H1 (cell line): Measurements from ENCODE around the gene PDCD10. TPM values are rescaled to one million over a fixed set of nuclear protein-coding genes. Genes with fewer than 3 reads are reported as not detected.

ENCODE experiments used
- CTCF ChIA-PET: fragments of 300-600 bp; sonication (Branson Sonifier 250); formaldehyde crosslinking; loops from one replicate; lab custom pipeline; 2021; ENCODE audit not compliant: partially characterized antibody; lab: Charles Lee
- POLR2A ChIA-PET: fragments of 300-600 bp; sonication (Branson Sonifier 250); formaldehyde crosslinking; loops from one replicate; lab custom pipeline; 2021; ENCODE audit warnings: inconsistent platforms; ENCODE audit not compliant: partially characterized antibody; lab: Charles Lee
- DNase-seq, 2 experiments: peaks; one replicate each; pipeline versions ENCODE4 v3.0.0 to v3.0.0-alpha.2; 2010 to 2022; ENCODE audit warnings: low spot score in 2 of 2, low read depth in 1 of 2, mixed read lengths in 1 of 2
- FAIRE-seq: peaks from 2 replicates; lab custom pipeline; 2011; peaks lifted over from hg19 to GRCh38; lab: Jason Lieb, UNC
- H2AFZ ChIP-seq: 2 replicates; pipeline ENCODE4 v1.8.1; 2012; ENCODE audit warnings: low read length, inconsistent platforms
- H2AK5ac ChIP-seq: 2 replicates; pipeline ENCODE4 v1.6.1; 2013; ENCODE audit warnings: low read depth, low read length
- H2BK120ac ChIP-seq: replicated peaks from 2 replicates; pipeline ENCODE3; 2013; ENCODE audit warnings: low read depth, low read length, inconsistent platforms
- H2BK12ac ChIP-seq: 2 replicates; pipeline ENCODE4 v1.6.1; 2013; ENCODE audit warnings: low read depth, low read length
- H2BK15ac ChIP-seq: 2 replicates; pipeline ENCODE4 v1.6.1; 2013; ENCODE audit warnings: low read length
- H2BK20ac ChIP-seq: 2 replicates; pipeline ENCODE4 v1.6.1; 2013; ENCODE audit warnings: low read length
- H2BK5ac ChIP-seq: 2 replicates; pipeline ENCODE4 v1.6.1; 2013; ENCODE audit warnings: low read depth, low read length
- H3K14ac ChIP-seq: 2 replicates; pipeline ENCODE4 v1.6.1; 2013; ENCODE audit warnings: inconsistent platforms; ENCODE audit not compliant: insufficient read length
- H3K18ac ChIP-seq: 2 replicates; pipeline ENCODE4 v1.6.1; 2013; ENCODE audit warnings: low read length; ENCODE audit errors: extremely low read depth
- H3K23ac ChIP-seq: 2 replicates; pipeline ENCODE4 v1.6.1; 2013; ENCODE audit warnings: inconsistent platforms; ENCODE audit not compliant: insufficient read length
- H3K23me2 ChIP-seq: 2 replicates; pipeline ENCODE4 v1.6.1; 2013; ENCODE audit warnings: low read depth, low read length
- H3K27ac ChIP-seq: 2 replicates; pipeline ENCODE4 v1.6.1; 2011; ENCODE audit warnings: low read depth, low read length, inconsistent platforms
- H3K27me3 ChIP-seq, 4 experiments: replicated peaks in 1 of 4; 1 replicate in 1 of 4; 2 replicates in 3 of 4; pipeline versions ENCODE4 v1.6.1 to v1.8.1; 2011 to 2013; ENCODE audit warnings: low read length in 3 of 4, mild to moderate bottlenecking in 3 of 4, inconsistent platforms in 2 of 4, mixed read lengths in 2 of 4, moderate library complexity in 1 of 4; ENCODE audit not compliant: control insufficient read depth in 3 of 4, insufficient read depth in 3 of 4; ENCODE audit errors: extremely low read depth in 1 of 4
- H3K36me3 ChIP-seq, 4 experiments: 2 replicates each; pipeline versions ENCODE4 v1.6.1 to v1.8.1; 2011 to 2013; ENCODE audit warnings: mild to moderate bottlenecking in 4 of 4, low read length in 3 of 4, moderate library complexity in 2 of 4, control low read depth in 1 of 4, inconsistent platforms in 1 of 4; ENCODE audit not compliant: insufficient read depth in 4 of 4, control insufficient read depth in 2 of 4
- H3K4ac ChIP-seq: replicated peaks from 2 replicates; pipeline ENCODE3; 2013; ENCODE audit warnings: low read length, low read depth, mixed read lengths, inconsistent platforms; ENCODE audit not compliant: insufficient read length
- H3K4me1 ChIP-seq, 4 experiments: replicated peaks in 1 of 4; 1 replicate in 1 of 4; 2 replicates in 3 of 4; pipeline versions ENCODE4 v1.6.1 to v1.8.1; 2011 to 2013; ENCODE audit warnings: low read length in 3 of 4, inconsistent platforms in 2 of 4, mixed read lengths in 1 of 4; ENCODE audit not compliant: insufficient read depth in 4 of 4, control insufficient read depth in 3 of 4
- H3K4me2 ChIP-seq, 2 experiments: 2 replicates each; pipeline versions ENCODE4 v1.6.1 to v1.8.1; 2011 to 2013; ENCODE audit warnings: low read depth in 2 of 2, low read length in 2 of 2, control low read depth in 1 of 2, inconsistent platforms in 1 of 2, mild to moderate bottlenecking in 1 of 2; ENCODE audit not compliant: insufficient read depth in 1 of 2
- H3K4me3 ChIP-seq, 4 experiments: fragments of 200-600, 300-600 bp in 1 of 4; sonication (generic), shearing (Covaris generic), sonication (Bioruptor Twin) in 1 of 4; 2 replicates each; pipeline versions ENCODE4 v1.5.1 to v1.8.1; 2011 to 2016; ENCODE audit warnings: low read length in 4 of 4, low read depth in 3 of 4, control low read depth in 2 of 4, inconsistent platforms in 2 of 4, mild to moderate bottlenecking in 2 of 4, mixed read lengths in 1 of 4, moderate library complexity in 1 of 4; ENCODE audit not compliant: insufficient read depth in 2 of 4; ENCODE audit errors: extremely low read depth in 1 of 4
- H3K56ac ChIP-seq: replicated peaks from 2 replicates; pipeline ENCODE3; 2013; ENCODE audit warnings: low read depth, mild to moderate bottlenecking, mixed read lengths, low read length, inconsistent platforms; ENCODE audit not compliant: insufficient read length
- H3K79me1 ChIP-seq: 2 replicates; pipeline ENCODE4 v1.6.1; 2013; ENCODE audit warnings: low read depth, low read length, control low read depth
- H3K79me2 ChIP-seq, 2 experiments: 2 replicates each; pipeline versions ENCODE4 v1.6.1 to v1.8.1; 2012 to 2013; ENCODE audit warnings: low read length in 2 of 2, mild to moderate bottlenecking in 2 of 2, inconsistent platforms in 1 of 2; ENCODE audit not compliant: insufficient read depth in 2 of 2, control insufficient read depth in 1 of 2
- H3K9ac ChIP-seq, 4 experiments: replicated peaks in 1 of 4; 1 replicate in 1 of 4; 2 replicates in 3 of 4; pipeline versions ENCODE4 v1.6.1 to v1.8.1; 2011 to 2013; ENCODE audit warnings: low read depth in 3 of 4, low read length in 3 of 4, control low read depth in 2 of 4, mild to moderate bottlenecking in 2 of 4, moderate library complexity in 2 of 4, inconsistent platforms in 1 of 4; ENCODE audit errors: extremely low read depth in 1 of 4
- H3K9me3 ChIP-seq, 2 experiments: 2 replicates each; pipeline versions ENCODE4 v1.6.1 to v1.8.1; 2012 to 2013; ENCODE audit warnings: mild to moderate bottlenecking in 2 of 2, moderate library complexity in 2 of 2, control low read depth in 1 of 2, inconsistent platforms in 1 of 2, low read depth in 1 of 2, low read length in 1 of 2, mixed read lengths in 1 of 2; ENCODE audit not compliant: insufficient read depth in 2 of 2
- H4K20me1 ChIP-seq, 2 experiments: replicated peaks in 1 of 2; 2 replicates each; pipeline versions ENCODE3 to v1.8.1; 2011 to 2013; ENCODE audit warnings: inconsistent platforms in 2 of 2, low read length in 2 of 2, mild to moderate bottlenecking in 1 of 2; ENCODE audit not compliant: insufficient read depth in 2 of 2, control insufficient read depth in 1 of 2
- H4K5ac ChIP-seq: 2 replicates; pipeline ENCODE4 v1.6.1; 2013; ENCODE audit warnings: low read length, low read depth, mixed read lengths, inconsistent platforms; ENCODE audit not compliant: insufficient read length
- H4K8ac ChIP-seq: 2 replicates; pipeline ENCODE4 v1.8.0; 2013; ENCODE audit warnings: mild to moderate bottlenecking, moderate library complexity, low read length, inconsistent platforms; ENCODE audit not compliant: insufficient read depth; ENCODE audit errors: extremely low read depth
- H4K91ac ChIP-seq: replicated peaks from 2 replicates; pipeline ENCODE3; 2013; ENCODE audit warnings: low read length, mixed read lengths, inconsistent platforms; ENCODE audit not compliant: insufficient read length
- ASH2L ChIP-seq: fragments of 200-600, 300-600 bp; sonication (generic); IDR thresholded peaks from one replicate; pipeline ENCODE4 v1.7.1; 2017; ENCODE audit warnings: low read length
- BCL11A ChIP-seq, 2 experiments: IDR thresholded peaks; one replicate each; pipeline ENCODE4 v1.6.1; 2011; ENCODE audit warnings: low read depth in 2 of 2, low read length in 2 of 2, mild to moderate bottlenecking in 2 of 2
- SIN3A ChIP-seq, 2 experiments: IDR thresholded peaks in 1 of 2; conservative IDR thresholded peaks in 1 of 2; 2 replicates each; pipeline ENCODE4 v1.6.1; 2011 to 2012; ENCODE audit warnings: low read length in 2 of 2, improper control_type of control experiment in 1 of 2, low read depth in 1 of 2, mild to moderate bottlenecking in 1 of 2
- TAF1 ChIP-seq: IDR thresholded peaks from 2 replicates; pipeline ENCODE4 v1.6.1; 2011; ENCODE audit warnings: mild to moderate bottlenecking, low read depth, low read length
- WGBS, 2 experiments: shearing (Covaris generic) in 1 of 2; methylation state at CpG; one replicate each; pipeline versions ENCODE4 v1.1.6 to v1.1.7; 2013 to 2015; ENCODE audit warnings: low lambda C conversion rate in 2 of 2, mixed read lengths in 2 of 2, inconsistent platforms in 1 of 2, low coverage in 1 of 2, missing lambda C conversion rate in 1 of 2; ENCODE audit not compliant: insufficient replicate concordance in 2 of 2, insufficient coverage in 1 of 2, insufficient read length in 1 of 2; ENCODE audit errors: extremely low coverage in 1 of 2, missing lambda C conversion rate in 1 of 2; 5-methylcytosine and 5-hydroxymethylcytosine counted together
- polyA plus RNA-seq, 7 experiments: library from polyadenylated mRNA; depleted of rRNA in 3 of 7; stranded (reverse) in 5 of 7; unstranded in 2 of 7; fragments of >200 nt in 5 of 7; fragments of 200-250 nt in 2 of 7; gene quantifications; 1 replicate in 5 of 7; 2 replicates in 1 of 7; 4 replicates in 1 of 7; pipeline versions ENCODE4 v1.2.1 to v1.2.3, GENCODE V29; 2011 to 2013; ENCODE audit warnings: missing spikeins in 2 of 7, mixed read lengths in 2 of 7
- total RNA-seq: library from RNA; stranded (reverse); fragmentation: NEBNext Ultra II Directional; extraction: Animal tissue kit (Norgen Biotek cat#: 25700); gene quantifications from 2 replicates; pipeline ENCODE4 v1.2.1, GENCODE V29; 2021

Gene PDCD10
- total and polyA plus RNA-seq, 2 of the 8 experiments (the other 6 are each of a cell fraction or from before 2014, with no cell fraction given), result 52.0 to 76.6 TPM

DNA sequence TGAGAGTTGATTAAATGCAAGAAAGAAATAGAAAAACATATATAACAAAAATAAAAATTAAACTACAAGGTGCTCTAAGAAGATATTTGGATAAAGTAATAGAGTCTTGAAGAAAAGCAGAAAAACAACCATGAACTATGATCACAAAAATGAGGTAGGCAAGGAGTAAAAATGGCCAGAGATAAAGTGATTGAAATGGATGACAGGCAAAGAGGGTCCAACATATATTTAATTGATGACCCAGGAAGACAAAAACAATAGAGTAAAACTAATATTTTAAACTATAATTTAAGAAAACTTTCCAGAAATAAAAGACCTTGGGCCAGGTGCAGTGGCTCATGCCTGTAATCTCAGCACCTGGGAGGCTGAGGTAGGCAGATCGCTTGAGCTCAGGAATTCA lies 58.8 kb downstream of the PDCD10 start:
- H3K4me3 ChIP-seq, result no peak overlapping the region
- FAIRE-seq (no peak), DNase-seq (no peak)
- H2BK12ac ChIP-seq, result no peak overlapping the region
- H3K14ac ChIP-seq, result no peak overlapping the region
- no peak overlapping the region for H3K18ac ChIP-seq
- H3K4ac ChIP-seq, result no peak overlapping the region
- 100% methylated on average over 1 of the region's 1 CpG; no CpG with 5 or more reads in 1 of the 2 experiments for WGBS, 2 experiments
- no peak overlapping the region for H2BK15ac ChIP-seq
- no peak overlapping the region for H3K9ac ChIP-seq
- H4K20me1 ChIP-seq, result no peaks in the 10 kb centered on the region
- ChIA-PET POLR2A (no interaction called here), CTCF (no interaction called here)
- H3K27ac ChIP-seq, result no peak overlapping the region
- no peak overlapping the region for H4K8ac ChIP-seq
- no peak overlapping the region for H4K5ac ChIP-seq
- no peaks in the 10 kb centered on the region for H3K79me1 ChIP-seq
- H3K4me2 ChIP-seq, result no peak overlapping the region
- no peak overlapping the region for H2BK20ac ChIP-seq
- peaks cover 0 to 42% (median 16%) of the 10 kb centered on the region in 4 experiments; a peak in 4 of 8 replicates for H3K36me3 ChIP-seq
- no peak overlapping the region for H2BK5ac ChIP-seq
- no peak overlapping the region for H2AK5ac ChIP-seq
- H3K79me2 ChIP-seq, result no peaks in the 10 kb centered on the region
- no peak overlapping the region for H3K56ac ChIP-seq
- H3K4me1 ChIP-seq, result no peaks in the 10 kb centered on the region
- H3K27me3 ChIP-seq, result no peaks in the 10 kb centered on the region
- TF ChIP-seq ASH2L, result no peak
- no peak for TF ChIP-seq TAF1
- no peak for TF ChIP-seq SIN3A (conservative IDR thresholded peaks at IDR 0.05 in 1 of 2, IDR thresholded peaks at IDR 0.05 in 1 of 2; ENCODE audit: low read depth in 1 of 2, low read length in 2 of 2)
- no peak for TF ChIP-seq BCL11A (IDR thresholded peaks at IDR 0.05; ENCODE audit: low read depth in 2 of 2, low read length in 2 of 2)
- H2AFZ ChIP-seq, result no peak overlapping the region
- no peak overlapping the region for H4K91ac ChIP-seq
- H3K23ac ChIP-seq, result no peak overlapping the region
- H2BK120ac ChIP-seq, result no peak overlapping the region
- H3K9me3 ChIP-seq, result peaks cover 0 to 5% of the 10 kb centered on the region in 2 experiments; a peak in 1 of 4 replicates
- H3K23me2 ChIP-seq, result no peaks in the 10 kb centered on the region
